Fibroblast of skin of back (primary cell): ENCODE measurements around the gene LGI1. TPM values are rescaled to one million over a fixed set of nuclear protein-coding genes. Genes with fewer than 3 reads are reported as not detected.

Experiments
- DNase-seq: peaks from one replicate; pipeline ENCODE4 v3.0.0-alpha.2; 2013
- polyA plus RNA-seq, 2 experiments: library from polyadenylated mRNA; unstranded; fragments of 120-200 nt; gene quantifications; one replicate each; pipeline ENCODE4 v1.2.1, GENCODE V29; 2013; ENCODE audit not compliant: insufficient read length in 2 of 2

The LGI1 gene
- 0.11 TPM for polyA plus RNA-seq (2013, experiment 1 of 2; ENCODE audit: insufficient read length)
- 0.42 TPM for polyA plus RNA-seq (2013, experiment 2 of 2; ENCODE audit: insufficient read length)

DNA sequence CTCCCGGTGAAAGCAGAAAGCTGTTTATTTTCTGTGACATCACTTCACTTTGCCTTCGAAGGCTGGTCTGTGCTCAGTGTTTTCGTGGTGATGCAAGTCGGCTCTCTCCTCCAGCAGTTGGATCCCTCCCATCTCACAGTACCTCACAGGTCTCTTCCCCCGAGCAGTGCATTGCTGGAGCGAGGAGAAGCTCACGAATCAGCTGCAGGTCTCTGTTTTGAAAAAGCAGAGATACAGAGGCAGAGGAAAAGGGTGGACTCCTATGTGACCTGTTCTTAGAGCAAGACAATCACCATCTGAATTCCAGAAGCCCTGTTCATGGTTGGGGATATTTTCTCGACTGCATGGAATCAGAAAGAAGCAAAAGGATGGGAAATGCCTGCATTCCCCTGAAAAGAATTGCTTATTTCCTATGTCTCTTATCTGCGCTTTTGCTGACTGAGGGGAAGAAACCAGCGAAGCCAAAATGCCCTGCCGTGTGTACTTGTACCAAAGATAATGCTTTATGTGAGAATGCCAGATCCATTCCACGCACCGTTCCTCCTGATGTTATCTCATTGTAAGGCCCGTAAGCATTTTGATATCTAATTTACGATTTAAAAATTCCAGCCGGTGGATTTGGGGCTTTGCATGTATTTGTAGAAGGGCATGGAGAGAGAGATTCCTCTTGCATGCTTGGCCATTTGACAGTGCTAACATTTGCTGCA is at the start of gene LGI1:
TSS of gene LGI1 (plus strand) at position 136 of the 707 bp plus-strand sequence. CDS start at position 345, 209 bp downstream.
- DNase-seq = peak; percentile 5

DNA sequence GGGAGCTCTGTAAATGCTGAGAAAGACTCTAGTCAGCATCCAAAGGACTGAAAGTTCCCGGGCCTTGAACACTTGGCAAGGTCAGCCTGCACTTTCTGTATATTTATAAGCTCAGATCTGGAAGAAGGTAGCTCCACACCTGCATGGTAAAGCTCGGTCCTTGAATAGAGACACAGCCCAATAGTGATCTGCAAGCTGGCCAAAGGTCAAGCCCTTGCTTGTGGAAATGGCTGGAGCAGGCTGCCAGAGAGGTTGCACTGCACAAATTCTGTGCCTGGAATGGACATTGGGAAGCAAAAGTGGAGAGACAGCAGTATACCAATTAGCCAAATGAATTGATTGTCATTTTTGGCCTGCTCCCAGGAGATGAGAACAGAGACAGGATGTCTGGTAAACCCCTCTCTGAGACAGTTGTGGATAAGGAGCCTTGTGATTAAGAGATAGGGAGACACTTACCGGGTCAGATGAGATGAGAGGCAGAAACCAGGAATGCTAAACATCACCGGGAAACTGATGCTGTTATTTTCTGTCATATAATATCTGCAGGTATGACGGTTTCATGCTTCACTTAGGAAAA is 47.3 kb upstream of the LGI1 start:
- no peak for DNase-seq

- DNase-seq = peak; percentile 6
Measured at GRCh38 chr10:93711891-93712290, 45.8 kb upstream of the LGI1 start.

DNA sequence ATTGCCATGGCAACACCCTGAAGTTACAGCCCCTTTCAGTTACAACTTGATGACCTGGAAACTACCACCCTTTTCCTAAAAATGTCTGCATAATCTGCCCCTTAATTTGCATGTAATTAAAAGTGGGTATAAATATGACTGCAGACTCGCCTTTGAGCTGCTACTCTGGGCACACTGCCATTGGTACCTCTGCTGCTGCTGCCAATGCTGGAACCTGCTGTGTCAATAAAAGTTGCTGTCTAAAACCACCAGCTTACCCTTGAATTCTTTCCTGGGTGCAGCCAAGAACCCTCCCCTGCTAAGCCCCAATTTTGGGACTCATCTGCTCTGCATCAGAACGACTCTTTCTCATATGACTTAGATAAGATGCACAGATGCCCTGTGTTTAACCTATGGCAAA is 45.1 kb upstream of the LGI1 start:
- DNase-seq = no peak

GRCh38 chr10:93715345-93715744 is 42.4 kb upstream of the LGI1 start:
- DNase-seq = no peak

- DNase-seq = no peak
Measured at GRCh38 chr10:93716766-93717165, 41.0 kb upstream of the LGI1 start.

GRCh38 chr10:93718937-93719725 is 38.6 kb upstream of the LGI1 start:
- DNase-seq = no peak

DNA sequence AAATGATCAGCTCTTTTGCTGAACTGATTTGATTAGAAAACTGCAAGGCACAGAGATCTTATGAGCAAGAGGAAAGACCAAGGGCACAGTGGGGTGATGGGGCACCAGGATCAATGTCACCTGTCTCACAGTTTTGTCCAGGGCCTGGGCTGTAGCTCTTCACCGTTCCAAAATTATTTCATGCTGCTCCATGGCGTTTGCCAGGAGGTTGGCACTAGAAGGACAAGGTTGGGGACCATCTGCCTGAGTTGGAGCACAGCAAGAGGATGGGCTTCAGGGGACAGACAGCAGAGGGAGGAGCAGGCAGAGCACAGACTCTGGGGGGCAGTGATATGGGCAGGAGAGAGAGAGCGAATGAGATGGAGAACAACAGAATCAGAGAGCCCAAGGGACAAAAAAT is 37.8 kb upstream of the LGI1 start:
- no peak for DNase-seq

- no peak for DNase-seq
Measured at GRCh38 chr10:93722550-93722949, 35.2 kb upstream of the LGI1 start.

DNA sequence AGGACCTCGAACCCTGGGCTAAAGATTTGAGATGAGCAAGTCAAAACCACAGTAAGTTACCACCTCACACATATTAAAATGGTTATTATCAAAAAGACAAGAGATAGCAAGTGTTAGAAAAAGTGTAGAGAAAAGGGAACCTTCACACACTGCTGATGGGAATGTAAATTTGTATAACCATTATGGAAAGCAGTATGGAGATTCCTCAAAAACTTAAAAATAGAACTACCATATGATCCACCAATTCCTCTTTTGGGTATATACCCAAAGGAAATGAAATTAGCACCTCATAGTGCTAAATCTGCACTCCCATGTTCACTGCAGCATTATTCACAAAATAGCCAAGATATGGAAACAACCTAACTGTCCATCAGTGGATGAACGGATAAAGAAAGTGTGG is 34.6 kb upstream of the LGI1 start:
- no peak for DNase-seq

DNA sequence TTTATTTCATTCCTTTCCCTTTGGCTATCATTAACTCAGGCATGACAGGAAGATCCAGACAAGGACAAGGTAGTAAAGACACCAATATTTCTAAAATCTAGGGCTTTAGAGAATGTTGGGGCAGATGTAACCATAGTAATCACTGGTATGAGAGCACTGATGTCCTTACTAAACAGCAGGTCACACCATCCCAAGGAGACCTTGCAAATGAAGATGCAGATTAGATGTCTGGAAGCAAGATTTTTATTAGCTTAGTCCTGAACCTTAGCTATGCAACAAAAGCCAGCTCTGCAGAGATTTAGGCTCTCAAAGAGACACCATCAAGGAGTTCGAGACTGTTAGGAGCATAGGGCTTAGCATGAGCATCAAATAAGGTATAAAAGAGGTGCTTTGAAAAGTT is 31.7 kb upstream of the LGI1 start:
- no peak for DNase-seq

DNA sequence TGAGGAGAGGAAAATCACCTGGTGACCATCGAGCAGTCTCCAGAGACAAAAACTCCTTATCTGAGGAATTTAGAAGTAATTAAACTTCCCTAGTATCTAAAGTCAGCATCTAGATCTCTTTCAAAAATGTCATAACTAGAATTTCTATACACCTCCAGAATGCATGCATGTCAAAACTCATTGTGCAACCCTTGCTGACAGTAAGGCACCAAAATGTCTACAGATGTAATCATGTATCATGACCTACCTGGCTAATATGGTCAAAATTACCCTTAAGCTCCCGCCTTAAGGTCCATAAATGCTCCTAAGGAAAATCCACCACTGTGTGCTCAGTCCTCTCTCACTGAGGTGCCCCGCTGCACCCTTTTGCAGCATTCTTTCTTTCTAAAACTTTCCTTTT is 16.4 kb upstream of the LGI1 start:
- DNase-seq = no peak

- no peak for DNase-seq
Measured at GRCh38 chr10:93742633-93743349, 14.9 kb upstream of the LGI1 start.

GRCh38 chr10:93745408-93746065 is 12.2 kb upstream of the LGI1 start:
- DNase-seq = peak; percentile 39

DNA sequence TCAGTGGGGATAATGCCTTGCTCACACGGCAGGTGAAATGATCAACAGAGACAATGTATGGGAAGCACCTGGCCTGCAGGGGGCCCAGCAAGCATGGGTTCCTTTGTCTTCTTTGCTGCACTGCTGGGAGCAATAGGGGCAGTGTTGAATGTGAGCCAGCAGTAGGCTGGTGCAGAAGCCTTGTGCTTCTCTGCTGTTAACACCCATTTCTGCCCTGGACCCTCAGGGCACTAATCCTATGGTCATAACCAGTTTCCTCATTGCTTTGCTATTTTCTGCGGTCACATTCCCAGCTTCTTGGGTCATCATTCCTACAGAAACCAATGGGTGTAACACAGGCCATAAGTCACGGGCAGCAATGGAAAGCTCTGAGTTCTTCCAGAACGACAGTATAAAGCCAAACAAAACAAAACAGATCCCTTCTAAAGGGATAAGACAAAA is 10.9 kb upstream of the LGI1 start:
- peak; percentile 98 for DNase-seq

DNA sequence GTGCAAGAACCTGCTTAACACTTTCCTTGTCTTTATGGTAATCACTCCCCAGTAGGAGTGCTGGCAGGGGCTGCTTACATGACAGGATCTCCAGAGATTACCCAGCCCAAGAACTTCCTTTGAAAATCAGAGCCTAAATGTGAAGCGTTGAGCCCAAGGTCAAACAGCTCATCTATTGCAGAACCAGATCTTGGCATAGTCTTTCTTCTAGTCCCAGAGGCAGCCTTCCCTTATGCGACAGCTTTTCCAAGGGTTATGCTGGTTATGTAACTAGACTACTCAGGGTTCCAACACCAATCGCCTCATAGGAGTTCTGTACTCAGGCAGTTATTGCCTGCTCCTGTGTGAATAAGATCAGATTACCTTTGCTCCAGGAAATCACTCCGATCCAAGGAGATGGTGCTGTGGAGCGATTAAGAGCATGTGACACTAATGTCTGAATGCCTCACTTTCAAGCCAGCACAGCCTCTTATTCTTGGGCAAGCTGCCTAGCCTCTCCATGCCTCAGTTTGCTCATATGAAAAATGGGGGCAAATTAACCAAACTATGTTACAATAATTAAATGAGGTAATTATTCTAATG is 8.4 kb upstream of the LGI1 start:
- no peak for DNase-seq

GRCh38 chr10:93751124-93751523 is 6.6 kb upstream of the LGI1 start:
- DNase-seq = no peak

GRCh38 chr10:93751832-93752231 is 5.9 kb upstream of the LGI1 start:
- DNase-seq = peak; percentile 33

- peak; percentile 85 for DNase-seq
Measured at GRCh38 chr10:93752761-93753160, 5.0 kb upstream of the LGI1 start.

GRCh38 chr10:93753621-93754250 is 4.0 kb upstream of the LGI1 start:
- no peak for DNase-seq

DNA sequence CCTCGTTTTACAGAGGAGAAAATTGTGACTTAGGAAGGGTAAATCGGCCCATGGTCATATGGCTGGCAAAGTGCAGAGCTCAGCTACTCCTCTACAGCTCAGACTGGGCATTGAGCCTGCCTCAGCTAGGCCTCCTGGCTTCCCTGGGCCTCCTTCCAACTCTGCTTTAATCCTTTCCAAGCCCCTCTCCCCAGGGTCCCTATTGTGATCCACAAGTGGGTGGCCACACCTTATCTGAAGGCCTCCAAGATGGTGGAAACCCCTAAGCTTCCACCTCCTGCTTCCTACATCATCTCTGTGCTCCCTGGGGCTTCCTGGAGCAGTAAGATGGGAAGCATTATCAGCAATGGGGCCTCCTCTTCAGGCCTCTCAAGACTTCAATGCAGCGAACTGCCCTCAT is 3.0 kb upstream of the LGI1 start:
- no peak for DNase-seq
